Medulla oblongata (tissue), 1 donor: Measurements from ENCODE around the gene GNAQ.

Experiments
- DNase-seq: peaks from one replicate; pipeline ENCODE4 v3.0.0-alpha.2; 2015; ENCODE audit errors: extremely low spot score

The GNAQ gene

GRCh38 chr9:78031893-78032729 lies 500 bp upstream of the GNAQ start:
- DNase-seq = peak; percentile 97

GRCh38 chr9:78030553-78031443 lies 813 bp downstream of the GNAQ start:
- DNase-seq = peak; percentile 75

GRCh38 chr9:78030296-78030552 lies 1.4 kb downstream of the GNAQ start:
- DNase-seq = no peak

GRCh38 chr9:78029551-78030295 lies 1.9 kb downstream of the GNAQ start:
- DNase-seq = peak; percentile 75

GRCh38 chr9:78028926-78029325 lies 2.7 kb downstream of the GNAQ start:
- DNase-seq = peak; percentile 55

- DNase-seq = no peak
These were observed 4.7 kb downstream of the GNAQ start for GRCh38 chr9:78026947-78027346.

GRCh38 chr9:78026416-78026815 lies 5.2 kb downstream of the GNAQ start:
- peak; percentile 51 for DNase-seq

- no peak for DNase-seq
These were observed 6.4 kb downstream of the GNAQ start for GRCh38 chr9:78025186-78025585.

- peak; percentile 88 for DNase-seq
These were observed 8.4 kb downstream of the GNAQ start for GRCh38 chr9:78023003-78023741.

- DNase-seq = peak; percentile 65
These were observed 9.9 kb downstream of the GNAQ start for GRCh38 chr9:78021697-78022096.

- no peak for DNase-seq
These were observed 14.4 kb downstream of the GNAQ start for GRCh38 chr9:78017190-78017693.

- DNase-seq = no peak
These were observed 16.4 kb downstream of the GNAQ start for GRCh38 chr9:78015241-78015640.

- DNase-seq = no peak
These were observed 16.8 kb downstream of the GNAQ start for GRCh38 chr9:78014776-78015175.

- no peak for DNase-seq
These were observed 17.7 kb downstream of the GNAQ start for GRCh38 chr9:78013934-78014333.

GRCh38 chr9:78011049-78011448 lies 20.6 kb downstream of the GNAQ start:
- DNase-seq = no peak

- no peak for DNase-seq
These were observed 21.2 kb downstream of the GNAQ start for GRCh38 chr9:78010445-78010844.

- DNase-seq = no peak
These were observed 22.4 kb downstream of the GNAQ start for GRCh38 chr9:78009186-78009585.

GRCh38 chr9:78006734-78007133 lies 24.9 kb downstream of the GNAQ start:
- no peak for DNase-seq

GRCh38 chr9:78005231-78006002 lies 26.2 kb downstream of the GNAQ start:
- DNase-seq = no peak

GRCh38 chr9:78004478-78005229 lies 27.0 kb downstream of the GNAQ start:
- no peak for DNase-seq
